Prostate gland (tissue), 2 donors: ENCODE data around the gene NEDD4L.

Experiments used
- CTCF ChIP-seq, 4 experiments: fragments of 200-600 bp in 2 of 4; fragments of 450-650 bp in 2 of 4; sonication (generic) in 2 of 4; IDR thresholded peaks; 1 replicate in 3 of 4; 2 replicates in 1 of 4; pipeline ENCODE4 v1.5.1; 2016 to 2019; ENCODE audit warnings: antibody characterized with exemption in 4 of 4, mild to moderate bottlenecking in 2 of 4, moderate library complexity in 2 of 4
- POLR2A ChIP-seq: fragments of 450-650 bp; IDR thresholded peaks from one replicate; pipeline ENCODE4 v1.6.1; 2016; ENCODE audit warnings: antibody characterized with exemption, mild to moderate bottlenecking
- POLR2AphosphoS5 ChIP-seq: sonication (generic); formaldehyde crosslinking; IDR thresholded peaks from one replicate; pipeline ENCODE4 v1.6.1; 2017; ENCODE audit warnings: antibody characterized with exemption

DNA sequence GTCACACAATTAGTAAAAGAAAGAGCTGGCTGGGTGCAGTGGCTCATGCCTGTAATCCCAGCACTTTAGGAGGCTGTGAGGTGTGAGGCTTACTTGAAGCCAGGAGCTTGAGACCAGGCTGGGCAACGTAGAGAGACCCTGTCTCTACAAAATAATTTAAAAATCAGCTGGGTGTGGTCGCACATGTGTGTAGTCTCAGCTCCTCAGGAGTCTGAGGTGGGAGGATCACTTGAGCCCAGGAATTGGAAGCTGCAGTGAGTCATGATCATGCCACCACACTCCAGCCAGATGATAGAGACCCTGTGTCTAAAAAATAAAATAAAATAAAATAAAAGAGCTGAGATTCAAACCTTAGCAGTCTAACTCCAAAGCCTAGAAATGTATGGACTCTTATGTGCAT, 39.0 kb upstream of the NEDD4L start:
- TF ChIP-seq CTCF (IDR thresholded peaks at IDR 0.05) (no peak), POLR2A (no peak), POLR2AphosphoS5 (no peak)
